PC-3 (cell line): ENCODE results near the gene HOXC5.

Experiments
- EZH2 ChIP-seq: fragments of 300-600 bp; sonication (generic); IDR thresholded peaks from one replicate; pipeline ENCODE4 v1.6.1; 2017; ENCODE audit warnings: antibody characterized with exemption, mild to moderate bottlenecking, low read length; ENCODE audit not compliant: unreplicated experiment
- EZH2phosphoT487 ChIP-seq: fragments of 300-600 bp; sonication (generic); IDR thresholded peaks from 2 replicates; pipeline ENCODE4 v1.6.1; 2018; ENCODE audit warnings: mild to moderate bottlenecking, antibody characterized with exemption, low read length, borderline replicate concordance
- TF ChIP-seq, protein P1 (sequence below): fragments of 300-600 bp; sonication (generic); conservative IDR thresholded peaks from 2 replicates; pipeline ENCODE4 v1.5.1; 2017; ENCODE audit warnings: antibody characterized with exemption, low read depth, mild to moderate bottlenecking, low read length

GRCh38 chr12:54002278-54002914 lies 30.5 kb upstream of the HOXC5 start:
- TF ChIP-seq, protein P1, sequence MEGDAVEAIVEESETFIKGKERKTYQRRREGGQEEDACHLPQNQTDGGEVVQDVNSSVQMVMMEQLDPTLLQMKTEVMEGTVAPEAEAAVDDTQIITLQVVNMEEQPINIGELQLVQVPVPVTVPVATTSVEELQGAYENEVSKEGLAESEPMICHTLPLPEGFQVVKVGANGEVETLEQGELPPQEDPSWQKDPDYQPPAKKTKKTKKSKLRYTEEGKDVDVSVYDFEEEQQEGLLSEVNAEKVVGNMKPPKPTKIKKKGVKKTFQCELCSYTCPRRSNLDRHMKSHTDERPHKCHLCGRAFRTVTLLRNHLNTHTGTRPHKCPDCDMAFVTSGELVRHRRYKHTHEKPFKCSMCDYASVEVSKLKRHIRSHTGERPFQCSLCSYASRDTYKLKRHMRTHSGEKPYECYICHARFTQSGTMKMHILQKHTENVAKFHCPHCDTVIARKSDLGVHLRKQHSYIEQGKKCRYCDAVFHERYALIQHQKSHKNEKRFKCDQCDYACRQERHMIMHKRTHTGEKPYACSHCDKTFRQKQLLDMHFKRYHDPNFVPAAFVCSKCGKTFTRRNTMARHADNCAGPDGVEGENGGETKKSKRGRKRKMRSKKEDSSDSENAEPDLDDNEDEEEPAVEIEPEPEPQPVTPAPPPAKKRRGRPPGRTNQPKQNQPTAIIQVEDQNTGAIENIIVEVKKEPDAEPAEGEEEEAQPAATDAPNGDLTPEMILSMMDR: no peak
- no peak for TF ChIP-seq EZH2
- TF ChIP-seq EZH2phosphoT487: no peak
